Hematopoietic multipotent progenitor cell treated with erythropoietin and hydrocortisone succinate and interleukin-3 and kit ligand, for 17 days (in vitro differentiated cells): ENCODE measurements around the gene GNRHR.

ENCODE experiments used
- DNase-seq: peaks from one replicate; pipeline ENCODE4 v3.0.0-alpha.2; 2015; ENCODE audit warnings: low spot score

The GNRHR gene

GRCh38 chr4:67700116-67700737 lies 54.0 kb downstream of the GNRHR start:
- DNase-seq, result no peak

- no peak for DNase-seq
These were observed 54.6 kb downstream of the GNRHR start for GRCh38 chr4:67699603-67700002.

DNA sequence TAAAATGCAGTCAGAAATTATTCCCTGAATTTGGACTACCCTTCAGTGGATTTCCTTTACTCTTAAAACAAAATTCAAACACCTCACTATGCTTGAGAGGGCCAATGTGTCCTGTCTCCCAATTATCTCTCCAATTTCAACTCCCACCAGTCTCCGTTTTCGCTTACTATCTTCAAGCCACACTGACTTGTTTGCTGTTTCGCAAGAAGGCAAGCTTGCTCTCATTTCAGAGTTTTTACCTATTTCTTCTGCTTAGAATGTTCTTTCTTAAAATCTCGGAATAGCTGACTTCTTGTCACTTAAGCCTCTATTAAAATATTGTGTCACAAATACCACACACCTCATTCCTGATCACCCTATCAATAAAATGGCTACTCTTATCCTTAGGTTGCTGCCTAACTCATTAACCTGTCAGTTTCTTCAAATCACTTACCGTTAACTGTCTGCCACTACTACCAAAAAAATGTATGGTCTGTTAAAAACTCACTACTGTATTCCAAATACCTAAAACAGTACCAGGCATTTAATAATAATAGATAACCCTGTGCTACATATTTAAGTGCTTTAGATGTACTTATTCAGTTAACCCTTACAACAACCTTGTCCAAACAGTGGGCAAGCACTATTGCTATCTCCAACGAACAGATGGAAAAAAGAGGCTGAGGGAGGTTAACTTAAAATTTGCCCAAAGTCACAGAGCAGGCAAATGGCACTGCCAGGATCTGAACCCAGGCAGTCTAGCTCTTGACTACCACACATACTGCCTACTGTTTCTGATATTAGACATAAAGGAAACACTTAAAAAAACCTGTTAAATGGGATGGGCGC lies 56.1 kb downstream of the GNRHR start:
- DNase-seq, result no peak

- DNase-seq, result no peak
These were observed 58.1 kb downstream of the GNRHR start for GRCh38 chr4:67696061-67696460.

DNA sequence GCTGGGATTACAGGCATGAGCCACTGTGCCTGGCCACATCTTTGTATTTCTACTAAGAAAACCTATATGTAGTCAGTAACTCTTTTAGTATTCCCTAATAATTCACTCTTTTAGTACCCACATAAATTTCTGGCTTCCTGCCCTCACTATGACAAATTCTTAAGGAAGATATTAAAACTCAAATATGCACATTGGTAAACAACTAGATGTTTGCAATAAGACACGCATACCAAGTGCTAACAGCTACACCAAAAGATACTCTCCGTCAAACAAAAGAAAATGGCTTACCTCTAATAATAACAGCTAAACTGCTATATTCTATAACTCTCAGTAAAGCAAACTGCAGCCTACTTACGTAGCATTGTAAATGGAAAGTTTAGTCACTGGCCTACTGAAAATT lies 59.5 kb downstream of the GNRHR start:
- DNase-seq, result no peak

GRCh38 chr4:67691328-67691727 lies 62.9 kb downstream of the GNRHR start:
- DNase-seq, result no peak
